NCI-H1417 (cell line): ENCODE results near the gene SCFD1.
"Not testable (repeated sequence)": the region's sequence is repeated elsewhere in the genome, so short reads cannot be mapped to it uniquely, and the experiment has no call there.

Source experiments
- DNase-seq, 3 experiments: peaks; one replicate each; lab custom pipeline; 2025; lab: John Stamatoyannopoulos, UW

The SCFD1 gene

DNA sequence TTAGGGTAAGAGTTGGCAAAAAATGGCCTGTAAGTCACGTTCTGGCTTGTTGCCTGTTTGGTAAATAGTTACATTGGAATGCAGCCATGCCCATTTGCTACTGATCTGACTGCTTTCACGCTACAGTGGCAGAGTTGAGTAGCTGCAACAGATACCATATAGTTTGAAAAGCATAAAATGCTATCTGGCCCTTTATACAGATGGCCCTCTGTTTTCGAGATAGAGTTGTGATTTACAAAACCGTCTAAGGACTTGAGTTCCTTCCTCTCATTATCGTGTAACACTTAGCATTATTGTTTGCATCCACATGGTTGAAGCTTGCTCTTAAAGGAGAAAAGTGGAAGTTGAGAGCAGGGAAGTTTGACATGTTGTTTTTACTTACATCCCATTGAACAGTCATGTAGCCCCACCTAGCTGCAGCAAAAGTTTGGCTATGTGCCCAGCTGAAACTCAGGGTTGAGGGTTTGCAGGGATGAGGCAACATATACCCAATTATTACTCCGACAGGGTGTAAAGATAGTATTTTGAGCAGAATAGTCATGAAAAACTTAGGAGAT lies 11.3 kb upstream of the SCFD1 start:
- DNase-seq = peak; percentile 70 to 83 (median 73)

DNA sequence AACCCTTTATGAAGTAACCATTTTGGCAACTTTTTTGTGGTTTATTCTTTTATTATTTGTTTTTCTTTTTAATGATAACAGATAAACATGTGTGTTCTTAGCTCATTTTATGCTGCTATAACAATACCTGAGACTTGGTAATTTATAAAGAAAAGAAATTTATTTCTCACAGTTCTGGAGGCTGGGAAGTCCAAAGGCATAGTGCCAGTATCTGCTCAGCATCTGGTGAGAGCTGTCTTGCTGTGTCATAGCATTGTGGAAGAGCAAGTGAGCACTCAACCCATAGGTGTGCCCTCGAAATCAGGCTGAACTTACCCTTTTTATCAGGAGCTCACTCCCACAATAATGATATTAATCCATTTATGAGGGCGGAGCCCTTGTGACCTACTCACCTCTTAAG lies 8.0 kb upstream of the SCFD1 start:
- DNase-seq = no peak

DNA sequence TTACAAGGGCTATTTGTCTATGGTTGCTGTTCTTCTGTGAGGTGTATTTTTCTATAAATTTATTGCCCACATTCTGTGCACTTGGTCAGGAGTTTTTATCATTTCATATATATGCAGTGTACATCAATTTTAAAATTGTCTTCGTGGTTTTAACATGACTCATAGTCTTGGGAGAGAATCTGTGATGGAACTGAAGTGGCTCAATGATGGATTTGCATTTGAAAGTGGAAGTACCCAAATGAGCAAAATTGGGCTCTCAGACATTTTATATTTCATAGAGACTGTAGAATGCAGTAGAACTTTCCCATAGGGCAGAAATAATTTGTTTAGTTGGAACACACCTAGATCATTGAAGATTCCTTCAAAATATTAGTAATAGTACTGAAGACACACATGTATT lies 1.9 kb upstream of the SCFD1 start:
- no peak for DNase-seq

DNA sequence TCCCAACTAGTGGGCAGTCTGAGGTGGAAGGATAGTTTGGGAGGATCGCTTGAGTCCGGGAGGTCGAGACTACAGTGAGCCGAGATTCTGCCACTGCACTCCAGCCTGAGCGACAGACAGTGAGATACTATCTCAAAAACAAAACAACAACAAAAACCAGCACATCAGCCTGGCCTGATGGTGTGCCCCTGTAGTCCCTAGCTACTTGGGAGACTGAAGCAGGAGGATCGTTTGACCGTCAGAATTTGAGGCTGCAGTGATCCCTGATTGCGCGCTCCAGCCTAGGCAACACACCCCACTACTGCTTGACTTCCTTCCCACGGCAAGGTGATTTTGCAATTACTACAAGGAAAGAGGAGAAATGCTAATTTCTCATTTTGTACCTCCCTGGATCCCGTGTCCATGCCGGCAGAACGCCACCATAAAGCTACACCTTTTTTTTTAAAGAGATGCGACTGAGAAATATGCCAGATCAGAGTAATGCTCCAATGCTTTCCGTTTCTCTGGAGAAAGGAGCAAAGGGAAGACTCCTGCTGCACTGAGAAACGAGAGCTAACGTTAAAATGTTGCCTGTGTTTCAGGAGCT lies 672 bp upstream of the SCFD1 start:
- peak in 2 of 3 experiments; percentile 47 to 50 for DNase-seq

DNA sequence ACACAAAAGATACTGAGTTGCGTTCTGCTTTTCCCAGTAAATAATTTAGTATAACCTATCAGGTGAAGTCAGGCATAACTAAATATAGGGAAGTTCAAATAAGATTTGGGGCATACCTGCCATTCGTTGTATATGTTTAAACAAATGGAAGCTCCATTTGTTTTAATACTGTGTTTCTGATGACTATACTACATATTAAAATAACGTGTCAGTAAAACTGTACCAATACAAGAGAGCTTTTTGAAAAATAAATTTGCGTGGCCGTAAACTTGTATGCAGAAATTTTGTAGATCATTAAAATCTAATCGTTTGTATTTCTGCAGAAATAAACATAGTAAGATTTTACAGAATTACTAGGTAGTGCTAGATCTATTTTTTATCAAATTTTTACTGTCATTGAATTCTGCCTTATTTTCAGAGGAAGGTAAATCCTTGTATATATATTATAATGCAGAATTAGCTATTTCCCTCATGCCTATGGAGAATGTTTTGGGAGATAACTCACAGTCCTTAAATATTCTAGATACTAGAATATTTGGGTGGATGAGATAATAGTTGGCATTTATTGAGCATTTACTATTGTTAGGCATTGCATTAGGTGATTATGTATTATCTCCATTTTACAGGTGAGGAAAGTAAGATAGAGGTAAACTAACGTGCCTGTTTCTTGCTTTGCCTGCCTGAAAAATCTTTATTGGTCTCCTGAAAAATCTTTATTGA lies 1.5 kb downstream of the SCFD1 start:
- no peak for DNase-seq

DNA sequence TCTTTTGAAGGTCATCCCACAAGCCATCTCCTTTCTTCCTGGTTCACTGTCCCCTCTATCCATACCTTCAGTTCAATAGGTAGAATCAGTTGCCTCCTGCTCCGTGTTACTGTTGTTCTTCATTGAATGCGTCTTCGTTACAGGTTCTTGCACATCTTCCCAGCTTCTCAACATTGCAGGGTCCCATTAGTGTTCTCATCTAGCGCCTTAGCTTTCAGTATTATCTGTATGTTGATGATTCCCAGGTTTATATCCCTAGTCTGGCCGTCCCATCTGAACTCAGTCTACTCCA lies 2.0 kb downstream of the SCFD1 start:
- DNase-seq = no peak

DNA sequence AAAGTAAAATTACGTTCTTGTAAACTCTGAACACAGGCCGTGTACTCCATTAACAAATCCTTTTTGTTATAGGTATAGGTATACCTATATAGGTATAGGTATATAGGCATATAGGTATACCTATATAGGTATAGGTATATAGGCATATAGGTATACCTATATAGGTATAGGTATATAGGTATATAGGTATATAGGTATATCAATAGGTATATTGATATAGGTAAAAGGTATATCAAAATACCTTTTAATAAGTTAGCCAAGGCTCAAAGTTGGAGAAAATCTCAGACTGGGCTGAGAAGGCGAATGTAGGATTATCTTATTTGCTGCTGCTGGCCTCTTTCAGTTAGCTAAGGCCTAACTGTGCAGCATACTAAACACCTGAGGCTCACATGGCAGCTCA lies 3.4 kb downstream of the SCFD1 start:
- no peak for DNase-seq

DNA sequence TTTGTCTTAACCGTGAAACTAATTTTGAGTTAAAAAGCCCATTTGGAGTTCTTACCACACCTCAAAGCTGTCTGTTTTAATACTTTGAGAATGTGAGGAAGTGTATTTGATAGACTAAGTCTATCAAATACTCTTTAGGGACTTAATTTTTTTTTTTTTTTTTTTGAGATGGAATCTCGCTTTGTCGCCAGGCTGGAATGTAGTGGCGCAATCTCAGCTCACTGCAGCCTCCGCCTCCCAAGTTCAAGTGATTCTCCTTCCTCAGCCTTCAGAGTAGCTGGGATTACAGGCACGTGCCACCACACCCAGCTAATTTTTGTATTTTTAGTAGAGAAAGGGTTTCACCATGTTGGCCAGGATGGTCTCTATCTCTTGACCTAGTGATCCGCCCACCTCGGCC lies 7.3 kb downstream of the SCFD1 start:
- not testable (repeated sequence) for DNase-seq

DNA sequence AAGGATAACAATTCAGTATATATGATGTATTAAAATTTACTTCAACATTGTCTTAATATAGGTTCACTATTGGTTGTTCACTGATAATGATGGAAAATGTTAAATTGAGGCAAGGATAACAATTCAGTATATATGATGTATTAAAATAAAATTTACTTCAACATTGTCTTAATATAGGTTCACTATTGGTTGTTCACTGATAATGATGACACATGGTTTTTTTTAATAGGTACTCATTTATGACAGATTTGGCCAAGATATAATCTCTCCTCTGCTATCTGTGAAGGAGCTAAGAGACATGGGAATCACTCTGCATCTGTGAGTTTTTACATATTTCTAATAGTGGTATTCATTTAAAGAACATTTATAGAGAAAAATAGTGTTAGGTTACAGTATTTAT lies 8.1 kb downstream of the SCFD1 start:
- no peak for DNase-seq

DNA sequence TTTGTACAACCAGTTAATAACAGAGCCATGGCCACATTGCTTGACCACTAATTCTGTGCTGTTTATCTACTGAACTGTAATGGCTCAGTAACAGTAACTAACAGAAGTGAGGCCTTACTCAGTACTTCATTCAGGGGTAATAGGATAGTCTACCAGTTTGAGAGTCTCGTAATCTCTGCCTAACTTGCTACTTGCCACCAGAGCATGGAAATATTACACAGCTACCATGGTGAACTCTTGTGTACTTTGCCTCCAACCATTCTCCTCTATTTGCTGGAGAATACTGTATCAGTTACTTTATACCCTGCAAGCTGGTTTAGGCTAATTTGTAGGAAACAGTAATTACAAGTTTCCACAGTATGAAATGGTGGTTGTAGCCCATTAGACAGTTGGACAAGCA lies 10.6 kb downstream of the SCFD1 start:
- DNase-seq = no peak

DNA sequence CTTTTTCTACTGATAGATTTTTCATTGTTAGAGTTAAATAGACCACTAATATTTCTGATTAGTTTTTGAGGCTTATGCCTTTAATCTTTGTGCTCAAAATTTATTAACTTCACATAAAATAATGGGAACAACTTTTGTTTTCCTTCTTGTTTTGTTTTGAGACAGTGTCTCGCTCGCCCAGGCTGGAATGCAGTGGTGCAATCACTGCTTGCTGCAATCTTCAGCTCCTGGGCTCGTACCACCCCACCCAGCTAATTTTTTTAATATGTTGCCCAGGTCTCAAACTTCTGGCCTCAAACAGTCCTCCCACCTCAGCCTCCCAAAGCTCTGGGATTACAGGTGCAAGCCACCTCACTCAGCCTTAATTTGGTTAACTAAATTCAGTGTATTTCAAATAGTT lies 16.8 kb downstream of the SCFD1 start:
- no peak for DNase-seq

DNA sequence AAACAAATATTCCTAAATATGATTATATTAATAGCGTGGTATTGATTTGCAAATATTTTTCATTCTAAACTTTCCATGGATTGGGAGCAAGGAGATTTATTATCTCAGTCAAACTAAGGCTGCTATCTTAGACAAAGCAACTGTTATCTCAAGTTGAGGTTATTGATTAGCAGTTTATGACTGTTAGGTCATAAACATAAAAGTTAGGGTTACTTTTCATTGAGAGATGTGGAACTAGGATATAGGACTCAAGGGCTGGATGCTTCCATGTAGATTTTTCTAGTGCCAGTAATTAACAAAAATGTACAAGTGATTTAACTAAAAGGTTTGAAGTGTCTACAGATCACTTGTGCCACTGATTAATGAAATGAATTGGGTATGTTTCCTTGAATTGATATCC lies 19.1 kb downstream of the SCFD1 start:
- DNase-seq = no peak

DNA sequence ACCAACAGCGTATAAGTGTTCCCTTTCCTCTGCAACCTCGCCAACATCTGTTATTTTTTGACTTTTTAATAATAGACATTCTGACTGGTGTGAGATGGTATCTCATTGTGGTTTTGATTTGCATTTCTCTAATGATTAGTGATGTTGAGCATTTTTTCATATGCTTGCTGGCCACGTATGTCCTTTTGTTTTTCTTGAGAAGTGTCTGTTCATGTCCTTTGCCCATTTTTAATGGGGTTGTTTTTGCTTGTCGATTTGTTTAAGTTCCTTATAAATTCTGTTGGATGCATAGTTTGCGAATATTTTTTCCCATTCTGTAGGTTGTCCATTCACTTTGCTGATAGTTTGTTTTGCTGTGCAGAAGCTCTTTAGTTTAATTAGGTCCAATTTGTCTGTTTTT lies 22.3 kb downstream of the SCFD1 start:
- not testable (repeated sequence) for DNase-seq

DNA sequence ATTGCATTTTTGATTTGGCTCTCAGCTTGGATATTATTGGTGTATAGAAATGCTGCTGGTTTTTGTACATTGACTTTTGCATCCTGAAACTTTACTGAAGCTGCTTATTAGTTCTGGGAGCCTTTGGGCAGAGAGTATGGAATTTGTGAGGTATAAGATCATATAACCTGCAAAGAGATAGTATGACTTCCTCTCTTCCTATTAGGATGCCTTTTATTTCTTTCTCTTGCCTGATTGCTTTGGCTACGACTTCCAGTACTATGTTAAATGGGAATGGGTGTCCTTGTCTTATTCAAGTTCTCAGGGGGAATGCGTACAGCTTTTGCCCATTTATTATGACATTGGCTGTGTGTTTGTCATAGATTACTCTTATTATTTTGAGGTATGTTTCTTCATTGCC lies 23.5 kb downstream of the SCFD1 start:
- no peak for DNase-seq

DNA sequence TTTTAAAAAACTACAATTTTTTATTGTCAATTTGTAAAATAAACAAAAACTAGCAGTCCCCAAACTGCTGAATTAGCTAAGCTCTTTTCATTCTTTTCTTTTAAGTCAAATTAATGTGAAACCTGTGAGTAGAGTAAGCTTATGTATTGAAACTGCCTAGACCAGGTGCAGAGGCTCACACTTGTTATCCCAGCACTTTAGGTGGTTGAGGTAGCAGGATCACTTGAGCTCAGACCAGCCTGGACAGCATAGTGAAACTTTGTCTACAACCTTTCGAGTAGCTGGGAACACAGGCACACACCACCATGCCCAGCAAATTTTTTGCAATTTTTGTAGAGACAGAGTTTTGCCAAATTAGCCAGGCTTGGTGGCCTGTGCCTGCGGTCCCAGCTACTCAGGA lies 26.4 kb downstream of the SCFD1 start:
- DNase-seq = no peak

DNA sequence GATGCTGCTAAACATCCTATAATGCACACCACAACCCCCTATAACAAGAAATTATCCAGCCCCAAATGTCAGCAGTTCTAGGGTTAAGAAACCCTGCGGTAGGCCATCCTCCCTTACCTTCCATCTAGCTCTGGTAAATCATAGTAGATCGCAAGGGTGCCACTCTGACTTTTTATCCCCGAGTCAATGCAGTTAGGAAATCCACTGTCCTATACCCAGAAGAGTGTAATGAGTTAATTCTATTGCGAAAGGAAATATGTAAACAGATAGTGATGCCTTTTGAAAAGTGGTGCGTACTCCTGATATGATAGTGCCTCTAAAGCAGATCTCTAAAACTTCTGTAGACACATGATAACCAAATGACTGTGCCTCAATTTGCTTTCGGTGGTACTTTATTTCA lies 29.8 kb downstream of the SCFD1 start:
- DNase-seq = no peak

DNA sequence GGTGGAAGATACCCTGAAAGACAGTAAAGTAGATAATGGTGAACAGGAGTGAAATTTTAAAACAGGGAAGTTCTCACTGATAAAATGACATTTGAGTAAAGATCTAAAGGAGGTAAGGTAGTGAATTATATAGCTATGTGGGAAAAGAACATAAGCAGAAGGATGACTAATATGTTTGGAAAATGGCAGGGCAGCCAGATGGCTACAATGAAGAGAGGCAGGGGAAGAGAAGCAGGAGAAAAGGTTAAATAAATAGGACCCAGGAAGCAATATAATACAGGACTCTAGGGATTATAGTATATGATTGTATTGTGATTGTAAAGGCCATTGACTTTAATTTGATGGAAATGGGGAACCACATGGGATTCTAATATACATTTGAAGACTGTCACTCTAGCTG lies 33.0 kb downstream of the SCFD1 start:
- DNase-seq = no peak

DNA sequence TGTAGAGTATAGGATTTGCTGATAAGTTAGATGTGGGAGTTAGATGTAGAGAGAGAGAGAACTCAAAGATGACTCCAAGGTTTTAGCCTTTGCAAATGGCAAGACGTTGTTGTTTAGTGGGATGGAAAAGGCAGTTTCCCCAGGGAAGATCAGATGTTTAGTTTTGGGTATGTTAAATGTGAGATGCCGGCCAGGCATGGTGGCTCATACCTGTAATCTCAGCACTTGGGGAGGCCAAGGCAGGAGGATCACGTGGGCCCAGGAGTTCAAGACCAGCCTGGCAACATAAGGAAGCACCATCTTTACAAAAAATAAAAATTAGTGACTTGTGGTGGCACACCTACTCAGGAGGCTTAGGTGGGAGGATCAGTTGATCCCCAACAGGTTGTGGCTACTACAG lies 33.5 kb downstream of the SCFD1 start:
- no peak for DNase-seq

DNA sequence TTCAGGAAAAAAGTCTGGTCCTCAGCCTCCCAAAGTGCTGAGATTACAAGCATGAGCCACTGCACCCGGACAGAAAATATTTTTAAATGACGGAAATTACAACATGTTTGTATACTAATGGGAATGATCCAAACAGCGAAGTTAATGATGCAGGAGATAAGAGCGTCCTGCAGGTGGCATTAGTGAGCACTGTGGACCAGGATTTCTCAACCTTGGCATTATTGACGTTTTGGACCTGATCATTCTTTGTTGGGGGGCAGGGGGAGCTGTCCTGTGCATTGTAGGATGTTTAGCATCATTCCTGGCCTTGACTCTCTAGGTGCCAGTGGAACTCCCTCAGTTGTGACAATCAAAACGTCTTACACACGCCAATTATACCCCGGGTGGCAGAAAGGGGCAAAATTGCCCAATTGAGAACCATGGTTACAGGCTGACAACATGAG lies 34.1 kb downstream of the SCFD1 start:
- peak; percentile 32 to 65 (median 50) for DNase-seq

DNA sequence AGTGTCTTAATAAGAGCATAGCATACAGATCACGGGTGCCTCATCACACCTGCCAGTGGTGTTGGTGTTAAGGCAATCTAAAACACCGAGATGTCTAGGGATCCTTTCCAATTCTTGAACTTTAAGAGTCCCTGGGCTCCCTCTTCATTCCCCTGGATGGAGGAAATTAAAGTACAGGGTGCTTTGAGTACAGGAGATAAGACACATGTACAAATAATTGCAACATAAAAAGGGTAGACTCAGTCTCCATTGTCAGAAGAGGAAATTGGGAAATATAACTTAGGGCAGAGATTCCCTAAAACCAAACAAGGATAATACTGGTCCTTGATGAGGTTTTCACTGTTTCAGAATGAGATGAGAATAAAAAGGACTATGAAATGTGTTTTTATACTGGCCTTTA lies 34.9 kb downstream of the SCFD1 start:
- no peak for DNase-seq

DNA sequence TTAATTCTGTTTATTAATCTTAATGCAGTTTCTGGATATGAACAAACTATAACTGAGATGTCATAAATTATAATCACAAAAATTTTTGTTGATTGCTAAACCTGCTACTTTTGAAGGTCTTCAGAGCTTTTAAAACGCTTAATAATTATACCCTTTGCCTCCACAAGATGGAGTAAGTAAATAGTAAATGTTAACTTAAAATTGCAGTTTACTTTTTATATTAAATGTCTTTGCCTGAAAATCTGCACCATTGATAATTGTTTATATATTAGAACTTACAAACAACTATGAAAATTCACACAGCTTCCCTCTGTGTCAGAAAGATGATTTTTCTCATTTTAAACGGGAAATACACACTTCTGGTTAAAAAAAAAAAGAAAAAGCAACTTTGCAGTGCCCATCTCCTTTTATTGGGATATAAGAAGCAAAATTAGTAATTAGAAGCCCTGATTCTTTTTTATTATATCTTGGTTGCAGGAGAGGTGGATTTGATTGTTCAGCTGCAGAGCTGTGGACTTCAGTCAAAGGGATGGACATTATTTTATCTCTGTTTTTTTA lies 35.6 kb downstream of the SCFD1 start:
- DNase-seq = peak in 1 of 3 experiments; percentile 42

DNA sequence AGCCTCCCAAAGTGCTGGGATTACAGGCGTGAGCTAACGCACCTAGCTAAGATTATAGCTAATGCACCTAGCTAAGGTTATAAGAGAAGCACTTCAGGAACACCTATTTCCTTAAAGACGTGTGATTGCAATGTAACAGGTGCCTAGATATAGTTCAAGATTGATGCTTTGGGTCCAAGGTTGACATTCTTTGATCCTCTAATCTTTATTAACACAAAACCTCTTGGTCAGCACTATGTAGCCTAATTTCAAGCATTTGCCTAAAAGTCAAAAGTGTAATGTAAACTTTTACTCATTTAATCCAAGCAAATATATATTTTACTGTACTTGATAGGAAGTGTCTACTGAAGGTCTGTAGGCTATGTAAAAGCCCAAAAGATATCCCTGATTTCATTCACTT lies 36.5 kb downstream of the SCFD1 start:
- DNase-seq = no peak

DNA sequence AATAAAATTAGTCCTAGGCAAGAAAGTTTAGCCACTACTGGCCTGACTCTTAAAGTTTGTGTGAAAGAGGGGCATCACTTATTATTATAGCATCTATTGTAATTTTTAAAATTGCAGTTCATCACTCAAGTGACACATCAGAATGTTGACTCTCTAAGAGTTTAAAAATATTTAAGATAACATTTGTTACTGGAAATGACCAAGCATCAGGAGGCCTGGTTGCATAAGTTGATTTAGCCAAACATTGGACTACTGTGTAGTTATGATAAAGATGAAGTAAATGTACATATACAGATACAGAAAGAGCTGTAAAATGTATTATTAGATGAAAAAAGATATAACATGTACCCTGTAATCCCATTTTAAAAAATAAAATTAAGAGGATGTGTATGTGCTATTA lies 47.5 kb downstream of the SCFD1 start:
- no peak for DNase-seq

DNA sequence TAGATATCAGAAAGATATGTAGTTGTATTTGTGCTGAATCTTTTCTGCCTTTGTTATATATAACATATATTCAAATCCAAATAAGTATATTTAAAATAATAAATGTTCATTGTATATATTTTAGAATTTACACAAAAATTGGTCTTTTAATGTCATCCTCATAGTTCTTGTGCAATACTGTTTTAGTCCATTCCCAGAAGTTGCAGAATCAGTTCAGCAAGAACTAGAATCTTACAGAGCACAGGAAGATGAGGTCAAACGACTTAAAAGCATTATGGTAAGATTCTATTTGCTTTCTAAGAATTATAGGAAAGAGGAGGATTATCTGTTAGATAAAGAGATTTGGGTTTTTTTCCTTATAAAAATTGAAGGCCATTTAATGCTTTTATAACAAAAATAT lies 51.0 kb downstream of the SCFD1 start:
- no peak for DNase-seq
